HEK293 (cell line): ENCODE data around the gene B3GALT2.

ENCODE experiments used
- MEIS1 ChIP-seq: sonication (generic); formaldehyde crosslinking; IDR thresholded peaks from 2 replicates; pipeline ENCODE4 v1.8.1; 2022; ENCODE audit warnings: missing genetic modification reagents, mild to moderate bottlenecking, borderline replicate concordance
- PATZ1 ChIP-seq: fragments of 450-650 bp; formaldehyde crosslinking; IDR thresholded peaks from 2 replicates; pipeline ENCODE4 v1.5.1; 2016; ENCODE audit warnings: missing biosample characterization, missing genetic modification characterization
- REST ChIP-seq: fragments of 450-650 bp; formaldehyde crosslinking; IDR thresholded peaks from 2 replicates; pipeline ENCODE4 v1.5.1; 2016; ENCODE audit warnings: missing biosample characterization, missing genetic modification characterization
- TCF7L2 ChIP-seq: IDR thresholded peaks from 2 replicates; pipeline ENCODE4 v1.6.1; 2011; ENCODE audit warnings: low read depth, mild to moderate bottlenecking, inconsistent platforms, low read length, moderate library complexity, borderline replicate concordance
- ZFHX2 ChIP-seq: fragments of 450-650 bp; formaldehyde crosslinking; conservative IDR thresholded peaks from 2 replicates; pipeline ENCODE4 v1.5.1; 2016; ENCODE audit warnings: missing biosample characterization, missing genetic modification characterization
- ZNF140 ChIP-seq: fragments of 450-650 bp; formaldehyde crosslinking; IDR thresholded peaks from 2 replicates; pipeline ENCODE4 v1.5.1; 2016; ENCODE audit warnings: missing biosample characterization, missing genetic modification characterization
- ZNF530 ChIP-seq: fragments of 450-650 bp; formaldehyde crosslinking; IDR thresholded peaks from 2 replicates; pipeline ENCODE4 v1.5.1; 2016; ENCODE audit warnings: low read depth, missing biosample characterization, missing genetic modification characterization
- ZNF692 ChIP-seq: fragments of 450-650 bp; formaldehyde crosslinking; IDR thresholded peaks from 2 replicates; pipeline ENCODE4 v1.5.1; 2016; ENCODE audit warnings: missing biosample characterization, missing genetic modification characterization
- TF ChIP-seq, protein P1 (sequence below): fragments of 450-650 bp; formaldehyde crosslinking; IDR thresholded peaks from 2 replicates; pipeline ENCODE4 v1.5.1; 2016; ENCODE audit warnings: missing biosample characterization, missing genetic modification characterization

DNA sequence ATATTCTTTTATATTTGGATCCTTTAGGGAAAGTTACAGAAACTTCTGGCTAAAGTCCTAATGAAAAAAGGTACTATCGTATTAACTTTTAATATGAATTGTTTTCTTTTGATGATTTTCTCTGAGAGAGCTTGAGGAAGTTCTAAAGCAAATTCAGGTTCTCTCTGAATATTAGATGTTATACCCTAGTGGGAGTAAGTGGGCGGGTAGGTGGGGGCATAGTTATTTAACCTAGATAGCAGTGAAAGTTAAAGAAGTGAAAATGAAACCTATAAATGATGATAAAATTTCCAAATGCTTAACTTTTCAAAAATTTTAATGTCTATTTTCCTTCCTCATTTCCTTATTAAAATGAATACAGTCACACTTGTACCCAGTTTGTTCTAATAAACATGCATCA lies 26.2 kb upstream of the B3GALT2 start:
- TF ChIP-seq, protein P1, sequence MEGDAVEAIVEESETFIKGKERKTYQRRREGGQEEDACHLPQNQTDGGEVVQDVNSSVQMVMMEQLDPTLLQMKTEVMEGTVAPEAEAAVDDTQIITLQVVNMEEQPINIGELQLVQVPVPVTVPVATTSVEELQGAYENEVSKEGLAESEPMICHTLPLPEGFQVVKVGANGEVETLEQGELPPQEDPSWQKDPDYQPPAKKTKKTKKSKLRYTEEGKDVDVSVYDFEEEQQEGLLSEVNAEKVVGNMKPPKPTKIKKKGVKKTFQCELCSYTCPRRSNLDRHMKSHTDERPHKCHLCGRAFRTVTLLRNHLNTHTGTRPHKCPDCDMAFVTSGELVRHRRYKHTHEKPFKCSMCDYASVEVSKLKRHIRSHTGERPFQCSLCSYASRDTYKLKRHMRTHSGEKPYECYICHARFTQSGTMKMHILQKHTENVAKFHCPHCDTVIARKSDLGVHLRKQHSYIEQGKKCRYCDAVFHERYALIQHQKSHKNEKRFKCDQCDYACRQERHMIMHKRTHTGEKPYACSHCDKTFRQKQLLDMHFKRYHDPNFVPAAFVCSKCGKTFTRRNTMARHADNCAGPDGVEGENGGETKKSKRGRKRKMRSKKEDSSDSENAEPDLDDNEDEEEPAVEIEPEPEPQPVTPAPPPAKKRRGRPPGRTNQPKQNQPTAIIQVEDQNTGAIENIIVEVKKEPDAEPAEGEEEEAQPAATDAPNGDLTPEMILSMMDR (tag by site-specific recombination), result no peak
- TF ChIP-seq MEIS1 (CRISPR knock-in tag) (no peak), PATZ1 (tag by site-specific recombination) (no peak), ZNF530 (tag by site-specific recombination) (no peak), REST (tag by site-specific recombination) (no peak), ZFHX2 (no peak), ZNF692 (tag by site-specific recombination) (no peak), ZNF140 (no peak), TCF7L2 (no peak)
